Muscle layer of duodenum (tissue), 2 donors: ENCODE measurements around the gene TAS2R41.

ENCODE experiments used
- H3K27ac ChIP-seq: one replicate; pipeline ENCODE4 v1.7.0; 2013; ENCODE audit warnings: mild to moderate bottlenecking, low read length
- H3K27me3 ChIP-seq: one replicate; pipeline ENCODE4 v1.7.0; 2013; ENCODE audit warnings: low read depth, mild to moderate bottlenecking, control low read depth, low read length
- H3K36me3 ChIP-seq, 2 donors: one replicate each; pipeline ENCODE4 v1.7.0; 2013; ENCODE audit warnings: low read length in 2 of 2, control low read depth in 1 of 2, mild to moderate bottlenecking in 1 of 2; ENCODE audit not compliant: insufficient read depth in 2 of 2, control insufficient read depth in 1 of 2
- H3K4me1 ChIP-seq, 2 donors: one replicate each; pipeline ENCODE4 v1.7.0; 2013; ENCODE audit warnings: low read length in 2 of 2, mild to moderate bottlenecking in 2 of 2, control low read depth in 1 of 2, moderate library complexity in 1 of 2; ENCODE audit not compliant: insufficient read depth in 2 of 2, control insufficient read depth in 1 of 2
- H3K4me3 ChIP-seq, 2 donors: one replicate each; pipeline ENCODE4 v1.7.0; 2013; ENCODE audit warnings: low read length in 2 of 2, low read depth in 1 of 2, mild to moderate bottlenecking in 1 of 2
- H3K9me3 ChIP-seq, 2 donors: one replicate each; pipeline ENCODE4 v1.7.0; 2013; ENCODE audit warnings: low read length in 2 of 2, control low read depth in 1 of 2, mild to moderate bottlenecking in 1 of 2; ENCODE audit not compliant: control insufficient read depth in 1 of 2
- donor health status: healthy.

Gene TAS2R41

DNA sequence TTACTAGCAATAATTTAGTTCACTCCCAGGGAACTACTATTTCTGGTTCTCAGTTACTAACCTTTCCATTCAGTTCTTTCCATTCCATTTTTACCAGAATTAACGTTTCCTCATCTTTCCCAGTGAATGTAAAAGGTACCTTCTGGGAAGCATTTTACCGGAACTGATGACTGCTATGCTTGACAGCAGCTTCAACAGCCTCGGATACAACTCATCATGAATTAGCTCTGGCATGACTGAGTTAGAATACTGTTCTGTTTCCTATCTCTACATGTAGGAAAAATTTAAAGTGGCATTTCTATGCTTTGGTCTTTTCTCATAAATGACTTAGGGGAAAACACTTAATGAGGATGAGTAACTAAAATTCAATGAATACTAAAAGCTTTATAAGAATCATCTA is 18.6 kb downstream of the TAS2R41 start:
- Histone ChIP-seq H3K4me3 (no peak overlapping the region), H3K4me1 (no peaks in the 10 kb centered on the region), H3K27ac (no peak overlapping the region), H3K9me3 (no peaks in the 10 kb centered on the region), H3K27me3 (no peaks in the 10 kb centered on the region), H3K36me3 (no peaks in the 10 kb centered on the region)

GRCh38 chr7:143497008-143497795 is 19.5 kb downstream of the TAS2R41 start:
- Histone ChIP-seq H3K9me3 (no peaks in the 10 kb centered on the region), H3K4me3 (no peak overlapping the region), H3K36me3 (no peaks in the 10 kb centered on the region), H3K27ac (no peak overlapping the region), H3K4me1 (no peaks in the 10 kb centered on the region), H3K27me3 (no peaks in the 10 kb centered on the region)

DNA sequence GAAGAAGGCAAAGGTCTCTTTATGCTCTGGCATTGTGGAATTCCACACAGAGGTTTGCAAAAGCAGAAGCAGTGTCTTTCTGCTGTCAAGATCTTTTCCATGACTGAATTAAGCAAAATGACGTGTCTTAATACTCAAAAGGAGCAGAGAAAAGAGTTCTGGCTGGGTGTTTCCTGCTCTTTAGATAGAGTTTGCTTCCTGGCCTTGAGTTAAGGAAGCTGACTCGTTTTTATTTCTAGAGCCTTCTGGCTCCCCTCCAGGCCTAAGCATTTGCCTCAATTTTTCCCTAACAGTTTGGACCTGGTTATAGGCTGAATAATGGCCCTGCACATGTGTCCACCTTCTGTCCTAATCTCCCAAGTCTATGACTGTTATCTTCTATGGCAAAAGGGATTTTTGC is 21.6 kb downstream of the TAS2R41 start:
- Histone ChIP-seq H3K27me3 (no peaks in the 10 kb centered on the region), H3K9me3 (no peaks in the 10 kb centered on the region), H3K4me1 (no peaks in the 10 kb centered on the region), H3K36me3 (no peaks in the 10 kb centered on the region), H3K27ac (peak overlapping the region; percentile 34), H3K4me3 (no peak overlapping the region)

GRCh38 chr7:143499743-143500348 is 22.2 kb downstream of the TAS2R41 start:
- peak overlapping the region; percentile 34 for H3K27ac ChIP-seq
- no peak overlapping the region for H3K4me3 ChIP-seq
- H3K4me1 ChIP-seq: no peaks in the 10 kb centered on the region
- no peaks in the 10 kb centered on the region for H3K36me3 ChIP-seq
- no peaks in the 10 kb centered on the region for H3K27me3 ChIP-seq
- H3K9me3 ChIP-seq: no peaks in the 10 kb centered on the region

DNA sequence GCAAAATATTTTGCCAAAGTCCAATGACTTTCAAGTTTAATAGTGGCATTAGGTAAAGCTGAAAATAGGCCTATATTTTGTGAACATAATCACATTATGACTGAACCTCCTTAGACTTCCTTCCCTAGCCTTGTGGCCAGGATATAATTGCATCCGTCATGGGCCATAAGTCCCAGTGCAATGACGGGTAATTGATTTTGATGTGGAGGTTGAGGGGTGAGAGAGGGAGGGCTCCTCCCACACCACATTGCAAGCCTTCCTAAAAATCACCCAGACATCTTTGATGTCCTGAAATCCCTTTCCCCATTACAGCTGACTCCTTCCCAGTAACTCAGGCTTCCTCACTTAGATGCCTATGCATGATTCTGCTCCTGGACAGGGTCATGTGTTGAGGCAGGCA is 25.6 kb downstream of the TAS2R41 start:
- Histone ChIP-seq H3K4me3 (no peak overlapping the region), H3K27me3 (no peaks in the 10 kb centered on the region), H3K4me1 (no peaks in the 10 kb centered on the region), H3K9me3 (no peaks in the 10 kb centered on the region), H3K36me3 (no peaks in the 10 kb centered on the region), H3K27ac (no peak overlapping the region)

GRCh38 chr7:143504215-143504936 is 26.7 kb downstream of the TAS2R41 start:
- H3K36me3 ChIP-seq: no peaks in the 10 kb centered on the region
- H3K9me3 ChIP-seq: no peaks in the 10 kb centered on the region
- no peak overlapping the region for H3K4me3 ChIP-seq
- H3K27ac ChIP-seq: no peak overlapping the region
- no peaks in the 10 kb centered on the region for H3K27me3 ChIP-seq
- no peaks in the 10 kb centered on the region for H3K4me1 ChIP-seq

- Histone ChIP-seq H3K4me3 (no peak overlapping the region), H3K9me3 (no peaks in the 10 kb centered on the region), H3K4me1 (no peaks in the 10 kb centered on the region), H3K27me3 (no peaks in the 10 kb centered on the region), H3K27ac (no peak overlapping the region), H3K36me3 (no peaks in the 10 kb centered on the region)
These were observed 27.2 kb downstream of the TAS2R41 start for GRCh38 chr7:143504937-143505297.

DNA sequence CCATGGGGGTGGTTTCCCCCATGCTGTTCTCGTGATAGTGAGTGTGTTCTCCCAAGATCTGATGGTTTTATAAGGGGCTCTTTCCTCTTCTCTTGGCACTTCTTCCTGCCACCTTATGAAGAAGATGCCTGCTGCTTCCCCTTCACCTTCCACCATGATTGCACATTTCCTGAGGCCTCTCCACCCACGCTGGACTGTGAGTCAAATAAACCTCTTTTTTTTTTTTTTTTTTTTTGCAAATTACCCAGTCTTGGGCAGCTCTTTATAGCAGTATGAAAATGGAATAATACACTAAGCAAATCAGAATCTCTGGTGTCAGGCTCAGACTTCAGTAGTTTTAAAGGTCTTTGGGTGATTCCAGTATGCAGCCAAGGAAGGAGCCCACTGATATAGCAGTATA is 28.2 kb downstream of the TAS2R41 start:
- Histone ChIP-seq H3K27ac (no peak overlapping the region), H3K36me3 (no peaks in the 10 kb centered on the region), H3K4me3 (no peak overlapping the region), H3K9me3 (no peaks in the 10 kb centered on the region), H3K4me1 (no peaks in the 10 kb centered on the region), H3K27me3 (no peaks in the 10 kb centered on the region)

DNA sequence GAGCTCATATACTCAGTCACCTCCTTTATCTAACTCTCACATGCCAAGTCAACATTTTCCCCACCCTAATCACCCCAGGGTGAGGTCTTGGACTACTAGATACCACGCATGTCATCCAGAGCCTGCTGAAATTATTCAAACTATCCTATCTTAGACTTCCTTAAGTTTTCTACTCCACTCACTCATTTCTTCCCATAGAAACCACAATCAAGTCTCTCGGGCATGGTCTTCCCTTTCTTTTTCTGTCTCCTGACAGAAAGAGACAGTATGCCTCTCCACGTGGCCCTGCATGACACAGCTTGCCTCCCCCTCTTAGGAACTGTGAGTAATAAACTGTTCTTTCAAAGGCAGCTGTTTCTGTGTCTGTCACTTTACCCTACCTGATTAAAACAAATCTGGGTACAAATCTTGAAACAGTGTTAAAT is 29.4 kb downstream of the TAS2R41 start:
- Histone ChIP-seq H3K4me3 (no peak overlapping the region), H3K36me3 (no peaks in the 10 kb centered on the region), H3K27ac (no peak overlapping the region), H3K27me3 (no peaks in the 10 kb centered on the region), H3K4me1 (no peaks in the 10 kb centered on the region), H3K9me3 (no peaks in the 10 kb centered on the region)

DNA sequence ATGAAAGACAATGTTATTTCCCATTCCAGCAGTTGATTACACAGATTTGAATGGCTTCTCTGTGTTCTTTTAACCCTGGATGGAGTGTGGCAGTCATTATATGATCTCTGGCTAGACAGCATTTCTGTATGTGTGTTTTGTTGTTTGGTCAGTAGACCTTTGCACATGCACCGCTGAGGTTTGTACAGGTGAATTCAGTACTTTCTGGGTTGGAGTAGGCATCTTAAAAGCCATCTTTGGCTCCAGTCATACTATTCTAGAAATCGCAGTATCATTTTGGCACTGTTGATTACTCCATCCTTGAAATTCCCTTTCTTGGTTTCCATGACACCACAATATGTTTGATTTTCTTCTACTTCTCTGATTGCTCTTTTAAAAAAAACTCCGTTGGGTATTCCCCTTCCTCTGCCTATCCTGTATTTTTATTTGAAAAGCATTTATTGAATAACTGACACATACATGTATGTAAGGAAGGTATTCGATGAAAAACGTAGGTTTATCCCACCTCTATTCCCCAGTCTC is 29.9 kb downstream of the TAS2R41 start:
- Histone ChIP-seq H3K4me3 (no peak overlapping the region), H3K36me3 (no peaks in the 10 kb centered on the region), H3K4me1 (no peaks in the 10 kb centered on the region), H3K9me3 (no peaks in the 10 kb centered on the region), H3K27ac (no peak overlapping the region), H3K27me3 (no peaks in the 10 kb centered on the region)

DNA sequence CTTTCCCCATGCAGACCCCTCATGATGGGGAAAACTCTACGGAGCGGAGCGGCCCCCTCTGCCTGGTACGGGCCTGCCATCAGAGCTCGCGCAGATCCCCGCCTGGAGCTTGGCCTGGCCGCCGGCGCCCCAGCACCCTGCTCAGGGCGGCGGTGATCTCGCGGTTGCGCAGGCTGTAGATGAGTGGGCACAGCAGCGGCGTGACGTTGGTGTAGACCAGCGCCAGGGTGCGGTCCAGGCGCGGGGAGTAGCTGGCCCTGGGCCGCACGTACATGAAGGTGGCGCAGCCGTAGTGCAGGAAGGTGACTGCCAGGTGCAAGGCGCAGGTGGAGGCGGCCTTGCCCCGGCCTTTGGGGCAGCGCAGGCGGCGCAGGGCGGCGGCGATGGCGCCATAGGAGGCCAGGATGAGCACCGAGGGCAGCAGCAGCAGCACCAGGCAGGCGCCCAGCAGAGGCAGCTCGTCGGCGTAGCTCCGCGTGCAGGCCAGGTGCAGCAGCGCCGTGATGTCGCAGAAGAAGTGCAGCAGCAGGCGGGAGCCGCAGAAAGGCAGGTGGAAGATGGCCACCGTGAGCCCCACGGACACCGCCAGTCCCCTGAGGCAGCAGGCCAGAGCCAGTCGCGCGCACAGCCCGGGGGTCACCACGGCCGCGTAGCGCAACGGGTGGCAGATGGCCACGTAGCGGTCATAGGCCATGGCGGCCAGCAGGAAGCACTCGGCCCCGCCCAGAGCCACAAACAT is 33.4 kb downstream of the TAS2R41 start:
- Histone ChIP-seq H3K4me1 (no peaks in the 10 kb centered on the region), H3K36me3 (no peaks in the 10 kb centered on the region), H3K9me3 (no peaks in the 10 kb centered on the region), H3K27me3 (no peaks in the 10 kb centered on the region), H3K4me3 (peak overlapping the region in 1 of 2 donors; percentile 47), H3K27ac (no peak overlapping the region)
